Natural killer cell (primary cell): ENCODE results near the gene USP17L25. TPM values are rescaled to one million over a fixed set of nuclear protein-coding genes. Genes with fewer than 3 reads are reported as not detected.
"Not testable (repeated sequence)": the region's sequence is repeated elsewhere in the genome, so short reads cannot be mapped to it uniquely, and the experiment has no call there.

Source experiments
- ATAC-seq, 3 donors: fragments of 150-1000 bp in 2 of 3; fragments of 200-7000 bp in 1 of 3; cut with Tn5 transposase; 1 replicate in 1 of 3; 2 replicates in 2 of 3; pipeline ENCODE4 v1.10.0; 2021; ENCODE audit warnings: mild to moderate bottlenecking in 2 of 3, moderate library complexity in 2 of 3
- DNase-seq, 2 donors: peaks; one replicate each; pipeline versions ENCODE4 v3.0.0 to v3.0.0-alpha.2; 2013 to 2021; ENCODE audit warnings: mixed read lengths in 1 of 2
- H3K27ac ChIP-seq: one replicate; pipeline ENCODE4 v1.5.1; 2013; ENCODE audit warnings: mild to moderate bottlenecking, low read length
- H3K27me3 ChIP-seq: one replicate; pipeline ENCODE4 v1.6.1; 2013; ENCODE audit warnings: low read length; ENCODE audit not compliant: control insufficient read depth, insufficient read depth
- H3K36me3 ChIP-seq: one replicate; pipeline ENCODE4 v1.6.1; 2013; ENCODE audit warnings: low read length; ENCODE audit not compliant: control insufficient read depth, insufficient read depth
- H3K4me1 ChIP-seq: one replicate; pipeline ENCODE4 v1.6.1; 2013; ENCODE audit warnings: low read length; ENCODE audit not compliant: control insufficient read depth, insufficient read depth
- H3K4me3 ChIP-seq: one replicate; pipeline ENCODE4 v1.5.1; 2013; ENCODE audit warnings: low read length
- H3K9me3 ChIP-seq: one replicate; pipeline ENCODE4 v1.6.1; 2013; ENCODE audit warnings: low read length; ENCODE audit not compliant: control insufficient read depth, insufficient read depth
- H3K27ac Mint-ChIP-seq, 2 donors: one replicate each; pipeline ENCODE4 v1.8.0; 2022; ENCODE audit warnings: mild to moderate bottlenecking in 2 of 2, mixed read lengths in 2 of 2, moderate library complexity in 1 of 2
- H3K27me3 Mint-ChIP-seq, 2 donors: one replicate each; pipeline ENCODE4 v1.8.0; 2022; ENCODE audit warnings: low read depth in 2 of 2, mixed read lengths in 2 of 2
- H3K36me3 Mint-ChIP-seq: one replicate; pipeline ENCODE4 v1.8.0; 2022; ENCODE audit warnings: mixed read lengths
- H3K4me1 Mint-ChIP-seq, 2 donors: one replicate each; pipeline ENCODE4 v1.8.0; 2022; ENCODE audit warnings: mixed read lengths in 2 of 2
- H3K4me3 Mint-ChIP-seq: one replicate; pipeline ENCODE4 v1.8.0; 2022; ENCODE audit warnings: mild to moderate bottlenecking, moderate library complexity, mixed read lengths
- H3K9me3 Mint-ChIP-seq, 2 donors: one replicate each; pipeline ENCODE4 v1.8.0; 2022; ENCODE audit warnings: mixed read lengths in 2 of 2
- WGBS: methylation state at CpG from one replicate; pipeline ENCODE4 v1.1.7; 2013; ENCODE audit warnings: missing lambda C conversion rate; ENCODE audit not compliant: insufficient coverage; 5-methylcytosine and 5-hydroxymethylcytosine counted together
- intact Hi-C: fragments of 100-400 bp; cut with micrococcal nuclease; formaldehyde crosslinking; loops from one replicate; pipeline ENCODE4 v1.14.2; 2022
- total RNA-seq, 4 donors: library from RNA; stranded (reverse); fragments of 120-200 nt in 1 of 4; gene quantifications; one replicate each; pipeline versions ENCODE4 v1.2.3 to v1.2.4, GENCODE V29; 2013 to 2022

Gene USP17L25
- total RNA-seq, 3 donors from 2014 or later (not counting 1 experiment from before 2014, with no cell fraction given), result not detected

DNA sequence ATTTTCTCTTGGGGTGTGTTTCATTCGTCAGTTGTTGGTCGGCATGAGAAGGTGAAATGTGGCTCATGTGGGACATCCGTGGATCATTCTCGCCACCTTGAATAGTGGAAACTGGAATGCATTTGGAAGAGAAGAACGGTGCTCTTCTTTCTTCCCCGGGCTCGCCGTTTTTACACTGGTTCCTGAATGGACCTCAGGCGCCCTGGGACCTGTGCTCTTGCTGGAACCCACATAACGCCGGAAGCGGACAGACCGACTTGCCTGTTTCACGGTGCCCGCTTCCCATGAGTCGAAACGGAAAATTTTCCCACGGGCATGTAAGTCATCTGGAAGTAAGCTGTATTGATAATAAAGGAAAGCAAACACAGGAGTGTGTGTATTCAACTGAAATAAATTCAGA is 21.2 kb downstream of the USP17L25 start:
- WGBS, result 96% methylated on average over 10 of the region's 18 CpGs
- not testable (repeated sequence) for ATAC-seq

DNA sequence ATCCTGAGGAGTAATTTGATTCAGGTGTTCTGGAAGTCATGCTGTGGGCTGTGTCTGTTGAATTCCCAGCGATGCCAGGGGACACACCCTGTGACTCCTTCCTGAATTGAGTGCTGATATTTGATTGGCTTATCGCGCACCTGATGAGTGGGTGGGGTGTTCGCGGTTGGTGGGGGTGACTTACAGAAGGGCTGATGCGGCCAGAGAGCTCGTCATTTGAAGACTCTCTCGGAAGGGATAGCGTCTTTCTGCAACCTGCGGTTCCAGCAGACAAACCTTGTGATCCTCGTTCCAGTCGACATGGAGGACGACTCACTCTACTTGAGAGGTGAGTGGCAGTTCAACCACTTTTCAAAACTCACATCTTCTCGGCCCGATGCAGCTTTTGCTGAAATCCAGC is 23.6 kb downstream of the USP17L25 start, which contains the start of gene USP17L29:
USP17L29 (plus strand) TSS at position 301 of the 400 bp plus-strand sequence; CDS start at position 301, 0 bp downstream.
- WGBS, result no CpG with 5 or more reads among the region's 15 CpGs
- H3K4me1 ChIP-seq, H3K4me1 Mint-ChIP-seq, H3K27ac ChIP-seq, H3K27me3 ChIP-seq, H3K4me3 Mint-ChIP-seq, H3K9me3 Mint-ChIP-seq, H3K36me3 Mint-ChIP-seq, intact Hi-C loops, DNase-seq, H3K27me3 Mint-ChIP-seq, H3K36me3 ChIP-seq, H3K4me3 ChIP-seq, ATAC-seq, H3K9me3 ChIP-seq, H3K27ac Mint-ChIP-seq: not testable (repeated sequence)

More for the DNA sequence above, 21.2 kb downstream of the USP17L25 start:
- DNase-seq, H3K4me3 Mint-ChIP-seq, H3K27ac Mint-ChIP-seq, H3K4me3 ChIP-seq, H3K27me3 ChIP-seq, H3K36me3 ChIP-seq, H3K27me3 Mint-ChIP-seq, H3K4me1 Mint-ChIP-seq, intact Hi-C loops, H3K4me1 ChIP-seq, H3K36me3 Mint-ChIP-seq, H3K27ac ChIP-seq, H3K9me3 ChIP-seq, H3K9me3 Mint-ChIP-seq: not testable (repeated sequence)

DNA sequence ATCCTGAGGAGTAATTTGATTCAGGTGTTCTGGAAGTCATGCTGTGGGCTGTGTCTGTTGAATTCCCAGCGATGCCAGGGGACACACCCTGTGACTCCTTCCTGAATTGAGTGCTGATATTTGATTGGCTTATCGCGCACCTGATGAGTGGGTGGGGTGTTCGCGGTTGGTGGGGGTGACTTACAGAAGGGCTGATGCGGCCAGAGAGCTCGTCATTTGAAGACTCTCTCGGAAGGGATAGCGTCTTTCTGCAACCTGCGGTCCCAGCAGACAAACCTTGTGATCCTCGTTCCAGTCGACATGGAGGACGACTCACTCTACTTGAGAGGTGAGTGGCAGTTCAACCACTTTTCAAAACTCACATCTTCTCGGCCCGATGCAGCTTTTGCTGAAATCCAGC is 33.1 kb downstream of the USP17L25 start, which contains the start of gene USP17L30:
USP17L30 (plus strand) TSS at position 301 of the 400 bp plus-strand sequence; CDS start at position 301, 0 bp downstream.
- H3K27ac ChIP-seq, H3K4me1 Mint-ChIP-seq, ATAC-seq, DNase-seq, H3K4me3 Mint-ChIP-seq, H3K4me3 ChIP-seq, H3K27me3 Mint-ChIP-seq, H3K36me3 ChIP-seq, intact Hi-C loops, H3K9me3 ChIP-seq, H3K4me1 ChIP-seq, H3K27ac Mint-ChIP-seq, H3K27me3 ChIP-seq, H3K9me3 Mint-ChIP-seq, H3K36me3 Mint-ChIP-seq: not testable (repeated sequence)
- WGBS, result no CpG with 5 or more reads among the region's 15 CpGs

DNA sequence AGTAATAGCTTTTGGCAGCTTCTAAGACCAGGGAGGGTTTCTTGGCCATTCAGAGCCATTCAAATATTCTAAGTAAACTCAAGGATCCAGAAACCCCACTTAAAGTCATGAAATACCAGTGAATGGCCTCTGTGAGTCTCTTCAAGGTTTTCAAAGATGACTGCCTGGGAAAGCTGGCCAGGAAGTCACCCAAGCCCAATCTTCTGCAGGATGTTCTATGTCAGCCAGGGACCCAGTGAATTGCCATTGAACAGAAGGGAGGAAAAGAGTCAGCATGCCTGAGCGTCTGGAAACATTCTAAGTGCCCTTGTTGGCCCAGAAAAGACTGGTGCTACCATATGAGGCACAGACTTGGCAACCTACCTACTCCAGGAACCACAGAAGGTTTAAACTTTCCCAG is 50.2 kb downstream of the USP17L25 start:
- WGBS, result 91% methylated on average over 1 of the region's 1 CpG
- H3K9me3 Mint-ChIP-seq, intact Hi-C loops, H3K27ac Mint-ChIP-seq, ATAC-seq, H3K4me1 ChIP-seq, H3K9me3 ChIP-seq, H3K27me3 ChIP-seq, H3K36me3 Mint-ChIP-seq, H3K4me3 ChIP-seq, DNase-seq, H3K4me1 Mint-ChIP-seq, H3K27ac ChIP-seq, H3K36me3 ChIP-seq: not testable (repeated sequence)
- Mint-ChIP-seq H3K4me3 (peak overlapping the region; percentile 17), H3K27me3 (peaks cover 0 to 12% of the 10 kb centered on the region in 2 donors)

Other genes with a start within 250 kb of the USP17L25 start
- not detected for gene FAM90A26, start 159.5 kb upstream of the USP17L25 start, total RNA-seq
- gene USP17L10, start 119.3 kb upstream of the USP17L25 start, total RNA-seq, result not detected
- gene USP17L11, start 114.5 kb upstream of the USP17L25 start, total RNA-seq, result not detected
- gene USP17L12, start 109.8 kb upstream of the USP17L25 start, total RNA-seq, result not detected
- gene USP17L13, start 105.0 kb upstream of the USP17L25 start, total RNA-seq, result not detected
- gene USP17L15, start 95.5 kb upstream of the USP17L25 start, total RNA-seq, result not detected
- not detected for gene USP17L17, start 86.0 kb upstream of the USP17L25 start, total RNA-seq
- not detected for gene USP17L18, start 81.3 kb upstream of the USP17L25 start, total RNA-seq
- not detected for gene USP17L19, start 76.5 kb upstream of the USP17L25 start, total RNA-seq
- not detected for gene USP17L20, start 71.8 kb upstream of the USP17L25 start, total RNA-seq
- not detected for gene USP17L21, start 67.0 kb upstream of the USP17L25 start, total RNA-seq
- gene USP17L22, start 62.3 kb upstream of the USP17L25 start, total RNA-seq, result not detected
- gene USP17L24, start 4.7 kb upstream of the USP17L25 start, total RNA-seq, result not detected
- not detected for gene USP17L26, start 4.7 kb downstream of the USP17L25 start, total RNA-seq
- gene USP17L5, start 9.5 kb downstream of the USP17L25 start, total RNA-seq, result not detected
- not detected for gene USP17L27, start 14.2 kb downstream of the USP17L25 start, total RNA-seq
- gene USP17L28, start 19.0 kb downstream of the USP17L25 start, total RNA-seq, result not detected
- not detected for gene USP17L29, start 23.7 kb downstream of the USP17L25 start, total RNA-seq
- gene USP17L30, start 33.2 kb downstream of the USP17L25 start, total RNA-seq, result not detected
- gene DEFB131A, start 114.5 kb downstream of the USP17L25 start, total RNA-seq, result not detected